HCT116 (cell line): Measurements from ENCODE around the gene ACACB. TPM values are rescaled to one million over a fixed set of nuclear protein-coding genes. Genes with fewer than 3 reads are reported as not detected.

ENCODE experiments used
- ATAC-seq: fragments of 200-7000 bp; cut with Tn5 transposase; 2 replicates; pipeline ENCODE4 v1.9.1; 2020; ENCODE audit warnings: mild to moderate bottlenecking, moderate library complexity
- BruUV-seq: library from RNA; stranded (reverse); fragments of 400-500 nt; replicated peaks from 2 replicates; lab custom pipeline; 2021; lab: Mats Ljungman, UMichigan
- CTCF ChIA-PET: fragments of 300-600 bp; sonication (Branson Sonifier 250); formaldehyde crosslinking; loops from one replicate; lab custom pipeline; 2021; ENCODE audit warnings: antibody characterized with exemption; lab: Charles Lee
- POLR2A ChIA-PET: fragments of 300-600, 350-600 bp; sonication (Branson Sonifier 250); formaldehyde crosslinking; loops from one replicate; lab custom pipeline; 2021; ENCODE audit warnings: antibody characterized with exemption; lab: Charles Lee
- RAD21 ChIA-PET, 2 experiments: fragments of 300-600 bp; sonication (Branson Sonifier 250); formaldehyde crosslinking; loops; one replicate each; lab custom pipeline; 2023; ENCODE audit warnings: low total read pairs in 2 of 2; ENCODE audit not compliant: uncharacterized antibody in 2 of 2, unreplicated experiment in 2 of 2, low non-redundant PET in 1 of 2; lab: Charles Lee
- DNase-seq: peaks from one replicate; pipeline ENCODE4 v3.0.0-alpha.2; 2010; ENCODE audit warnings: low read depth, low spot score
- H2AFZ ChIP-seq: fragments of 200-600 bp; shearing (Covaris generic), sonication (generic); 2 replicates; pipeline ENCODE4 v1.6.1; 2017; ENCODE audit warnings: low read depth, mixed run types, mixed read lengths, antibody characterized with exemption, low read length; ENCODE audit not compliant: poor library complexity, severe bottlenecking
- H3K27ac ChIP-seq: 2 replicates; pipeline ENCODE4 v1.5.1; 2012; ENCODE audit warnings: low read depth, low read length
- H3K27me3 ChIP-seq: fragments of 200-600 bp; sonication (generic); 2 replicates; pipeline ENCODE4 v1.6.1; 2016; ENCODE audit warnings: mixed run types, low read length, mixed read lengths; ENCODE audit not compliant: insufficient read depth
- H3K36me3 ChIP-seq, 2 experiments: fragments of 200-500 bp in 1 of 2; fragments of 200-600 bp in 1 of 2; sonication (Bioruptor generic) in 1 of 2; sonication (generic) in 1 of 2; 2 replicates each; pipeline versions ENCODE4 v1.5.1 to v1.6.1; 2014 to 2016; ENCODE audit warnings: low read length in 2 of 2, inconsistent platforms in 1 of 2, mixed read lengths in 1 of 2, mixed run types in 1 of 2; ENCODE audit not compliant: insufficient read depth in 2 of 2, control insufficient read depth in 1 of 2
- H3K4me1 ChIP-seq, 2 experiments: fragments of 200-600 bp in 1 of 2; sonication (generic) in 1 of 2; 2 replicates each; pipeline versions ENCODE4 v1.5.1 to v1.6.1; 2012 to 2017; ENCODE audit warnings: low read length in 2 of 2, inconsistent platforms in 1 of 2, mild to moderate bottlenecking in 1 of 2, mixed read lengths in 1 of 2, mixed run types in 1 of 2, moderate library complexity in 1 of 2; ENCODE audit not compliant: insufficient read depth in 2 of 2, control insufficient read depth in 1 of 2
- H3K4me2 ChIP-seq: fragments of 200-600 bp; sonication (generic); 2 replicates; pipeline ENCODE4 v1.6.1; 2017; ENCODE audit warnings: mixed run types, low read length, mixed read lengths
- H3K4me3 ChIP-seq, 2 experiments: fragments of 200-600 bp in 1 of 2; sonication (generic) in 1 of 2; replicated peaks in 1 of 2; 2 replicates each; pipeline ENCODE4 v1.5.1; 2011 to 2016; ENCODE audit warnings: low read length in 2 of 2, control low read depth in 1 of 2, low read depth in 1 of 2, mild to moderate bottlenecking in 1 of 2, mixed read lengths in 1 of 2, mixed run types in 1 of 2
- H3K79me2 ChIP-seq: fragments of 200-600 bp; sonication (generic); 2 replicates; pipeline ENCODE4 v1.6.1; 2017; ENCODE audit warnings: mild to moderate bottlenecking, mixed run types, low read length, moderate library complexity, mixed read lengths; ENCODE audit not compliant: insufficient read depth
- H3K9ac ChIP-seq: fragments of 200-600 bp; sonication (generic); 2 replicates; pipeline ENCODE4 v1.6.1; 2016; ENCODE audit warnings: low read length, mixed read lengths
- H3K9me2 ChIP-seq: fragments of 200-600 bp; sonication (generic), shearing (Covaris generic); 2 replicates; pipeline ENCODE4 v1.6.1; 2017; ENCODE audit warnings: mixed run types, mild to moderate bottlenecking, moderate library complexity; ENCODE audit not compliant: insufficient read depth
- H3K9me3 ChIP-seq, 2 experiments: fragments of 200-500 bp in 1 of 2; fragments of 200-600 bp in 1 of 2; sonication (Bioruptor generic) in 1 of 2; sonication (generic) in 1 of 2; 2 replicates each; pipeline ENCODE4 v1.6.1; 2014 to 2017; ENCODE audit warnings: low read length in 2 of 2, mixed read lengths in 2 of 2, inconsistent platforms in 1 of 2, low read depth in 1 of 2, mild to moderate bottlenecking in 1 of 2, mixed run types in 1 of 2, moderate library complexity in 1 of 2; ENCODE audit not compliant: control insufficient read depth in 1 of 2, insufficient read depth in 1 of 2
- H4K20me1 ChIP-seq: fragments of 200-600 bp; sonication (generic), shearing (Covaris generic); 2 replicates; pipeline ENCODE4 v1.6.1; 2017; ENCODE audit warnings: mixed run types, mild to moderate bottlenecking, moderate library complexity; ENCODE audit not compliant: insufficient read depth
- ATF3 ChIP-seq: IDR thresholded peaks from 2 replicates; pipeline ENCODE4 v1.6.1; 2012
- CBX3 ChIP-seq: IDR thresholded peaks from 2 replicates; pipeline ENCODE4 v1.6.1; 2012; ENCODE audit warnings: low read depth
- CEBPB ChIP-seq: IDR thresholded peaks from 2 replicates; pipeline ENCODE4 v1.6.1; 2012; ENCODE audit warnings: low read depth
- EGR1 ChIP-seq: IDR thresholded peaks from 2 replicates; pipeline ENCODE4 v1.6.1; 2012; ENCODE audit warnings: low read depth
- ELF1 ChIP-seq: IDR thresholded peaks from 2 replicates; pipeline ENCODE4 v1.6.1; 2012; ENCODE audit warnings: low read depth, borderline replicate concordance
- EZH2 ChIP-seq: fragments of 200-600 bp; sonication (generic); IDR thresholded peaks from 2 replicates; pipeline ENCODE4 v1.6.1; 2017; ENCODE audit warnings: antibody characterized with exemption, mixed run types
- EZH2phosphoT487 ChIP-seq: fragments of 200-600 bp; IDR thresholded peaks from 2 replicates; pipeline ENCODE4 v1.6.1; 2018; ENCODE audit warnings: antibody characterized with exemption, borderline replicate concordance
- FOSL1 ChIP-seq: IDR thresholded peaks from 2 replicates; pipeline ENCODE4 v1.6.1; 2012; ENCODE audit warnings: low read depth
- JUND ChIP-seq: IDR thresholded peaks from 2 replicates; pipeline ENCODE4 v1.6.1; 2012
- MAX ChIP-seq: IDR thresholded peaks from 2 replicates; pipeline ENCODE4 v1.6.1; 2012
- POLR2A ChIP-seq: IDR thresholded peaks from 2 replicates; pipeline ENCODE4 v1.7.0; 2011; ENCODE audit warnings: borderline replicate concordance; ENCODE audit not compliant: insufficient read depth, insufficient read length; ENCODE audit errors: extremely low read depth
- POLR2AphosphoS5 ChIP-seq: IDR thresholded peaks from 2 replicates; pipeline ENCODE4 v1.6.1; 2011; ENCODE audit warnings: mild to moderate bottlenecking, low read depth, low read length, moderate library complexity
- REST ChIP-seq: IDR thresholded peaks from 2 replicates; pipeline ENCODE4 v1.6.1; 2012; ENCODE audit warnings: low read depth
- SIN3A ChIP-seq: IDR thresholded peaks from 2 replicates; pipeline ENCODE4 v1.6.1; 2012; ENCODE audit warnings: low read depth
- SP1 ChIP-seq: IDR thresholded peaks from 2 replicates; pipeline ENCODE4 v1.6.1; 2012; ENCODE audit warnings: low read depth
- SRF ChIP-seq: IDR thresholded peaks from 2 replicates; pipeline ENCODE4 v1.6.1; 2012; ENCODE audit warnings: low read depth
- TCF7L2 ChIP-seq: IDR thresholded peaks from 2 replicates; pipeline ENCODE4 v1.7.0; 2011; ENCODE audit warnings: borderline replicate concordance, inconsistent platforms; ENCODE audit not compliant: insufficient read depth, insufficient read length; ENCODE audit errors: extremely low read depth
- ZFX ChIP-seq: fragments of 450-650 bp; IDR thresholded peaks from 2 replicates; pipeline ENCODE4 v1.6.1; 2017
- intact Hi-C: fragments of 100-400 bp; cut with micrococcal nuclease; formaldehyde crosslinking; loops from 2 replicates; pipeline ENCODE4 v1.10.0; 2022
- total RNA-seq: library from RNA; stranded (reverse); gene quantifications from one replicate; pipeline ENCODE4 v1.2.1, GENCODE V29; 2021; ENCODE audit not compliant: unreplicated experiment

The ACACB gene
- total RNA-seq, 1 experiment from 2014 or later, result 11.1 TPM

GRCh38 chr12:109189291-109189690, 72.9 kb downstream of the ACACB start:
- H3K9me3 ChIP-seq, result no peaks in the 10 kb centered on the region
- H4K20me1 ChIP-seq, result no peaks in the 10 kb centered on the region
- CTCF ChIA-PET, result no interaction called here
- no peaks in the 10 kb centered on the region for H3K27me3 ChIP-seq
- H3K27ac ChIP-seq, result no peak overlapping the region
- RAD21 ChIA-PET, result no interaction called here
- no peak overlapping the region for H3K9ac ChIP-seq
- no peak for ATAC-seq
- no TSS peak for BruUV-seq
- POLR2A ChIA-PET, result no interaction called here
- intact Hi-C loops, result no loop called here
- H3K9me2 ChIP-seq, result no peaks in the 10 kb centered on the region
- H3K4me3 ChIP-seq, result no peak overlapping the region
- peaks cover 0 to 6% of the 10 kb centered on the region in 2 experiments; a peak in 1 of 4 replicates for H3K4me1 ChIP-seq
- H3K79me2 ChIP-seq, result no peaks in the 10 kb centered on the region
- no peaks in the 10 kb centered on the region for H3K36me3 ChIP-seq
- TF ChIP-seq SRF (no peak), JUND (no peak), REST (no peak), TCF7L2 (no peak), EZH2phosphoT487 (no peak), FOSL1 (no peak), CBX3 (no peak), EGR1 (no peak), SP1 (no peak), CEBPB (no peak), MAX (no peak), POLR2AphosphoS5 (no peak), SIN3A (no peak), ATF3 (no peak), ELF1 (no peak), POLR2A (no peak), ZFX (no peak), EZH2 (no peak)
- TF ChIP-seq, all 23 proteins: peak for 0
- Histone ChIP-seq H3K4me2 (no peak overlapping the region), H2AFZ (no peak overlapping the region)
- DNase-seq, result no peak
